Esophagus (tissue), 2 donors: ENCODE results near the gene SORCS2. TPM values are rescaled to one million over a fixed set of nuclear protein-coding genes. Genes with fewer than 3 reads are reported as not detected.

Experiments
- H3K27ac ChIP-seq, 2 donors: one replicate each; pipeline ENCODE4 v1.5.1; 2013; ENCODE audit warnings: low read depth in 2 of 2, mild to moderate bottlenecking in 2 of 2, inconsistent platforms in 1 of 2, low read length in 1 of 2, moderate library complexity in 1 of 2
- H3K27me3 ChIP-seq, 2 donors: one replicate each; pipeline ENCODE4 v1.6.1; 2013; ENCODE audit warnings: low read length in 2 of 2, control low read depth in 1 of 2, mild to moderate bottlenecking in 1 of 2; ENCODE audit not compliant: insufficient read depth in 2 of 2, control insufficient read depth in 1 of 2
- H3K36me3 ChIP-seq, 2 donors: one replicate each; pipeline ENCODE4 v1.6.1; 2013; ENCODE audit warnings: low read length in 1 of 2; ENCODE audit not compliant: control insufficient read depth in 2 of 2, insufficient read depth in 2 of 2
- H3K4me1 ChIP-seq, 2 donors: one replicate each; pipeline ENCODE4 v1.6.1; 2013; ENCODE audit warnings: low read length in 1 of 2; ENCODE audit not compliant: control insufficient read depth in 2 of 2, insufficient read depth in 2 of 2
- H3K4me3 ChIP-seq, 2 donors: one replicate each; pipeline ENCODE4 v1.5.1; 2013; ENCODE audit warnings: low read length in 2 of 2, mild to moderate bottlenecking in 2 of 2, low read depth in 1 of 2, moderate library complexity in 1 of 2
- H3K9me3 ChIP-seq, 2 donors: one replicate each; pipeline ENCODE4 v1.6.1; 2013; ENCODE audit warnings: mild to moderate bottlenecking in 2 of 2, low read depth in 1 of 2, low read length in 1 of 2, moderate library complexity in 1 of 2; ENCODE audit not compliant: control insufficient read depth in 2 of 2, insufficient read depth in 1 of 2
- WGBS, 2 donors: extraction: QIAGEN DNeasy Blood & Tissue Kit; methylation state at CpG; one replicate each; pipeline ENCODE4 v1.1.7; 2013; 5-methylcytosine and 5-hydroxymethylcytosine counted together
- polyA plus RNA-seq, 2 donors: library from polyadenylated mRNA; stranded (reverse); fragments of 200-250 nt; gene quantifications; one replicate each; pipeline ENCODE4 v1.2.3, GENCODE V29; 2013
- donor health status: healthy with polysubstance abuse.
- donor health status: Bipolar disorder and iron deficiency.

Gene SORCS2
- polyA plus RNA-seq, 2 donors = 1.1 to 1.2 TPM

GRCh38 chr4:7735395-7735794, 543.1 kb downstream of the SORCS2 start:
- Histone ChIP-seq H3K27ac (no peak overlapping the region), H3K9me3 (peaks cover 5 to 8% of the 10 kb centered on the region in 2 donors), H3K36me3 (no peaks in the 10 kb centered on the region), H3K27me3 (no peaks in the 10 kb centered on the region), H3K4me1 (no peaks in the 10 kb centered on the region), H3K4me3 (no peak overlapping the region)
- 87 to 92% methylated on average over 5 of the region's 5 CpGs for WGBS, 2 donors

GRCh38 chr4:7735961-7736360, 543.6 kb downstream of the SORCS2 start:
- no peaks in the 10 kb centered on the region for H3K27me3 ChIP-seq
- no peaks in the 10 kb centered on the region for H3K4me1 ChIP-seq
- H3K27ac ChIP-seq = no peak overlapping the region
- peaks cover 5 to 8% of the 10 kb centered on the region in 2 donors for H3K9me3 ChIP-seq
- H3K36me3 ChIP-seq = no peaks in the 10 kb centered on the region
- H3K4me3 ChIP-seq = no peak overlapping the region
- 84 to 85% methylated on average over 8 of the region's 8 CpGs for WGBS, 2 donors

- H3K4me1 ChIP-seq = no peaks in the 10 kb centered on the region
- H3K4me3 ChIP-seq = no peak overlapping the region
- H3K27me3 ChIP-seq = no peaks in the 10 kb centered on the region
- no peaks in the 10 kb centered on the region for H3K36me3 ChIP-seq
- 81 to 85% methylated on average over 31 of the region's 31 CpGs for WGBS, 2 donors
- peaks cover 5 to 8% of the 10 kb centered on the region in 2 donors for H3K9me3 ChIP-seq
- H3K27ac ChIP-seq = no peak overlapping the region
These were observed 544.3 kb downstream of the SORCS2 start for GRCh38 chr4:7736436-7737267.

GRCh38 chr4:7737268-7737645, 544.9 kb downstream of the SORCS2 start:
- Histone ChIP-seq H3K4me1 (no peaks in the 10 kb centered on the region), H3K4me3 (no peak overlapping the region), H3K27ac (no peak overlapping the region), H3K27me3 (no peaks in the 10 kb centered on the region), H3K9me3 (peaks cover 5 to 8% of the 10 kb centered on the region in 2 donors), H3K36me3 (no peaks in the 10 kb centered on the region)
- WGBS, 2 donors = 82 to 85% methylated on average over 14 of the region's 14 CpGs

GRCh38 chr4:7737752-7738457, 545.6 kb downstream of the SORCS2 start:
- no peaks in the 10 kb centered on the region for H3K36me3 ChIP-seq

GRCh38 chr4:7738458-7739076, 546.2 kb downstream of the SORCS2 start:
- Histone ChIP-seq H3K36me3 (no peaks in the 10 kb centered on the region), H3K9me3 (peaks cover 5 to 8% of the 10 kb centered on the region in 2 donors), H3K27ac (no peak overlapping the region), H3K4me1 (no peaks in the 10 kb centered on the region), H3K27me3 (no peaks in the 10 kb centered on the region), H3K4me3 (no peak overlapping the region)
- 90 to 92% methylated on average over 32 of the region's 32 CpGs for WGBS, 2 donors

More at GRCh38 chr4:7737752-7738457, 545.6 kb downstream of the SORCS2 start:
- Histone ChIP-seq H3K4me1 (no peaks in the 10 kb centered on the region), H3K4me3 (no peak overlapping the region), H3K9me3 (peaks cover 5 to 8% of the 10 kb centered on the region in 2 donors), H3K27ac (no peak overlapping the region), H3K27me3 (no peaks in the 10 kb centered on the region)
- 89 to 94% methylated on average over 14 to 19 of the region's 19 CpGs for WGBS, 2 donors

GRCh38 chr4:7739077-7739917, 547.0 kb downstream of the SORCS2 start:
- WGBS, 2 donors = 91 to 92% methylated on average over 37 of the region's 37 CpGs
- Histone ChIP-seq H3K4me3 (no peak overlapping the region), H3K27ac (no peak overlapping the region), H3K9me3 (peaks cover 5 to 8% of the 10 kb centered on the region in 2 donors), H3K4me1 (peaks cover 0 to 3% of the 10 kb centered on the region in 2 donors), H3K36me3 (no peaks in the 10 kb centered on the region), H3K27me3 (no peaks in the 10 kb centered on the region)

- no peaks in the 10 kb centered on the region for H3K27me3 ChIP-seq
- peaks cover 0 to 3% of the 10 kb centered on the region in 2 donors for H3K4me1 ChIP-seq
- H3K27ac ChIP-seq = no peak overlapping the region
- H3K36me3 ChIP-seq = no peaks in the 10 kb centered on the region
- 85 to 91% methylated on average over 41 to 45 of the region's 45 CpGs for WGBS, 2 donors
- H3K9me3 ChIP-seq = peaks cover 5 to 8% of the 10 kb centered on the region in 2 donors
- no peak overlapping the region for H3K4me3 ChIP-seq
These were observed 547.9 kb downstream of the SORCS2 start for GRCh38 chr4:7739918-7740865.
